Smooth muscle cell (in vitro differentiated cells): ENCODE data around the gene CHIC1. TPM values are rescaled to one million over a fixed set of nuclear protein-coding genes. Genes with fewer than 3 reads are reported as not detected.
"Not testable (repeated sequence)": the region's sequence is repeated elsewhere in the genome, so short reads cannot be mapped to it uniquely, and the experiment has no call there.

ENCODE experiments used
- DNase-seq: peaks from one replicate; lab custom pipeline; 2025; ENCODE audit not compliant: unreplicated experiment; lab: John Stamatoyannopoulos, UW
- H2AFZ ChIP-seq: fragments of 200-600 bp; sonication (generic); 2 replicates; pipeline ENCODE4 v1.6.0; 2016; ENCODE audit warnings: antibody characterized with exemption, low read depth, mild to moderate bottlenecking
- H3F3A ChIP-seq: fragments of 200-600 bp; sonication (generic); 2 replicates; pipeline ENCODE4 v1.6.0; 2017; ENCODE audit warnings: antibody characterized with exemption, low read depth
- H3K27ac ChIP-seq: fragments of 200-600 bp; sonication (generic); 2 replicates; pipeline ENCODE4 v1.5.1; 2016; ENCODE audit warnings: low read depth, mild to moderate bottlenecking
- H3K27me3 ChIP-seq: fragments of 200-600 bp; sonication (generic); 2 replicates; pipeline ENCODE4 v1.6.1; 2016; ENCODE audit warnings: low read depth, mild to moderate bottlenecking
- H3K36me3 ChIP-seq: fragments of 200-600 bp; sonication (generic); 2 replicates; pipeline ENCODE4 v1.5.1; 2016; ENCODE audit warnings: low read depth
- H3K4me1 ChIP-seq: fragments of 200-600 bp; sonication (generic); 2 replicates; pipeline ENCODE4 v1.5.1; 2016; ENCODE audit warnings: low read depth
- H3K4me2 ChIP-seq: fragments of 200-600 bp; sonication (generic); 2 replicates; pipeline ENCODE4 v1.6.0; 2016; ENCODE audit warnings: mild to moderate bottlenecking
- H3K4me3 ChIP-seq: fragments of 200-600 bp; sonication (generic); 2 replicates; pipeline ENCODE4 v1.5.1; 2016; ENCODE audit warnings: mild to moderate bottlenecking
- H3K79me2 ChIP-seq: fragments of 200-600 bp; sonication (generic); 2 replicates; pipeline ENCODE4 v1.6.0; 2016; ENCODE audit warnings: low read depth, mild to moderate bottlenecking
- H3K9ac ChIP-seq: fragments of 200-600 bp; sonication (generic); 2 replicates; pipeline ENCODE4 v1.6.0; 2016; ENCODE audit warnings: low read depth
- H3K9me3 ChIP-seq: fragments of 200-600 bp; sonication (generic); replicated peaks from 2 replicates; pipeline ENCODE4 v1.5.1; 2016; ENCODE audit warnings: low read depth
- H4K20me1 ChIP-seq: fragments of 200-600 bp; sonication (generic); 2 replicates; pipeline ENCODE4 v1.6.0; 2016; ENCODE audit warnings: low read depth
- CTCF ChIP-seq: fragments of 200-600 bp; sonication (generic); IDR thresholded peaks from 2 replicates; pipeline ENCODE4 v1.5.1; 2017; ENCODE audit warnings: borderline replicate concordance, mild to moderate bottlenecking, antibody characterized with exemption; ENCODE audit not compliant: insufficient read depth, poor library complexity, severe bottlenecking
- WGBS: methylation state at CpG from one replicate; pipeline ENCODE4 v1.1.7; 2016; ENCODE audit warnings: low lambda C conversion rate; 5-methylcytosine and 5-hydroxymethylcytosine counted together
- polyA plus RNA-seq: library from polyadenylated mRNA; unstranded; fragments of >200 nt; fragmentation: Nextera tagmentation; extraction: Ambion mirVana; gene quantifications from 2 replicates; pipeline ENCODE4 v1.2.1, GENCODE V29; 2016
- total RNA-seq: library from RNA; depleted of rRNA; stranded (reverse); fragments of >200 nt; gene quantifications from 2 replicates; pipeline ENCODE4 v1.2.3, GENCODE V29; 2014

CHIC1 gene
- total and polyA plus RNA-seq, 2 experiments from 2014 or later, result 1.2 to 10.0 TPM

- H4K20me1 ChIP-seq, result no peaks in the 10 kb centered on the region
- no peak for TF ChIP-seq CTCF
- DNase-seq, result no peak
- no peaks in the 10 kb centered on the region for H3K4me1 ChIP-seq
- no peak overlapping the region for H3K9ac ChIP-seq
- H3K9me3 ChIP-seq, result peaks cover 13% of the 10 kb centered on the region
- no peaks in the 10 kb centered on the region for H3F3A ChIP-seq
- H3K27me3 ChIP-seq, result no peaks in the 10 kb centered on the region
- H3K36me3 ChIP-seq, result peaks cover 5% of the 10 kb centered on the region
- no peak overlapping the region for H3K4me2 ChIP-seq
- H3K79me2 ChIP-seq, result no peaks in the 10 kb centered on the region
- no peak overlapping the region for H3K27ac ChIP-seq
- H2AFZ ChIP-seq, result no peak overlapping the region
- H3K4me3 ChIP-seq, result no peak overlapping the region
- 67% methylated on average over 1 of the region's 1 CpG for WGBS
These were observed 84.2 kb downstream of the CHIC1 start for GRCh38 chrX:73647212-73647611.

GRCh38 chrX:73647632-73648322 is 84.8 kb downstream of the CHIC1 start:
- TF ChIP-seq CTCF, result no peak
- Histone ChIP-seq H3K79me2 (no peaks in the 10 kb centered on the region), H3K4me1 (no peaks in the 10 kb centered on the region), H3K4me2 (no peak overlapping the region), H2AFZ (no peak overlapping the region), H4K20me1 (no peaks in the 10 kb centered on the region), H3K27ac (no peak overlapping the region), H3K9ac (no peak overlapping the region), H3K27me3 (no peaks in the 10 kb centered on the region), H3K9me3 (peaks cover 13% of the 10 kb centered on the region), H3F3A (no peaks in the 10 kb centered on the region), H3K4me3 (no peak overlapping the region), H3K36me3 (peaks cover 5% of the 10 kb centered on the region)
- no peak for DNase-seq

- WGBS, result 59% methylated on average over 1 of the region's 1 CpG
- not testable (repeated sequence) for H3F3A ChIP-seq, H3K79me2 ChIP-seq
These were observed 98.3 kb downstream of the CHIC1 start for GRCh38 chrX:73661322-73661721.

GRCh38 chrX:73668779-73669178 is 105.8 kb downstream of the CHIC1 start:
- DNase-seq, result no peak

More at GRCh38 chrX:73661322-73661721, 98.3 kb downstream of the CHIC1 start:
- not testable (repeated sequence) for H3K27me3 ChIP-seq, DNase-seq, H3K27ac ChIP-seq, H3K4me3 ChIP-seq, H3K4me2 ChIP-seq, H2AFZ ChIP-seq, H4K20me1 ChIP-seq, H3K9me3 ChIP-seq, H3K9ac ChIP-seq, H3K36me3 ChIP-seq, H3K4me1 ChIP-seq

More at GRCh38 chrX:73668779-73669178, 105.8 kb downstream of the CHIC1 start:
- no peaks in the 10 kb centered on the region for H4K20me1 ChIP-seq
- H3K4me2 ChIP-seq, result no peak overlapping the region
- H3K4me3 ChIP-seq, result no peak overlapping the region
- no peaks in the 10 kb centered on the region for H3K36me3 ChIP-seq
- TF ChIP-seq CTCF, result no peak
- H3K79me2 ChIP-seq, result no peaks in the 10 kb centered on the region
- H3K9ac ChIP-seq, result no peak overlapping the region
- no peaks in the 10 kb centered on the region for H3F3A ChIP-seq
- H3K27me3 ChIP-seq, result no peaks in the 10 kb centered on the region
- no peak overlapping the region for H3K27ac ChIP-seq
- no peak overlapping the region for H2AFZ ChIP-seq
- 62% methylated on average over 5 of the region's 5 CpGs for WGBS
- H3K9me3 ChIP-seq, result no peaks in the 10 kb centered on the region
- H3K4me1 ChIP-seq, result no peaks in the 10 kb centered on the region
